Neural crest cell (in vitro differentiated cells): ENCODE data around the gene FAM217A. TPM values are rescaled to one million over a fixed set of nuclear protein-coding genes. Genes with fewer than 3 reads are reported as not detected.
A peak's percentile ranks its signal among the peaks of the same experiment; 100 is the strongest.

Experiments used
- DNase-seq: peaks from one replicate; pipeline ENCODE4 v3.0.0; 2021; ENCODE audit warnings: low read depth, mixed read lengths, low spot score
- H3K27ac Mint-ChIP-seq: one replicate; pipeline ENCODE4 v1.8.0; 2021; ENCODE audit warnings: mild to moderate bottlenecking, mixed read lengths; ENCODE audit not compliant: unreplicated experiment
- H3K27me3 Mint-ChIP-seq: 2 replicates; pipeline ENCODE4 v1.8.0; 2021; ENCODE audit warnings: low read depth, mild to moderate bottlenecking, mixed read lengths
- H3K36me3 Mint-ChIP-seq: 2 replicates; pipeline ENCODE4 v1.8.0; 2021; ENCODE audit warnings: low read depth, mild to moderate bottlenecking, mixed read lengths
- H3K4me1 Mint-ChIP-seq: 2 replicates; pipeline ENCODE4 v1.8.0; 2021; ENCODE audit warnings: mixed read lengths
- H3K4me3 Mint-ChIP-seq: one replicate; pipeline ENCODE4 v1.8.0; 2021; ENCODE audit warnings: mild to moderate bottlenecking, mixed read lengths
- H3K9me3 Mint-ChIP-seq: 2 replicates; pipeline ENCODE4 v1.8.0; 2021; ENCODE audit warnings: mixed read lengths
- total RNA-seq: library from RNA; stranded (reverse); gene quantifications from 2 replicates; pipeline ENCODE4 v1.2.1, GENCODE V29; 2021
- TF ChIP-seq, protein P1 (sequence below): fragments of 200-600 bp; sonication (generic); conservative IDR thresholded peaks from 2 replicates; pipeline ENCODE4 v1.5.0; 2021; ENCODE audit warnings: antibody characterized with exemption, mild to moderate bottlenecking

The FAM217A gene
- total RNA-seq, 1 donor from 2014 or later: not detected

DNA sequence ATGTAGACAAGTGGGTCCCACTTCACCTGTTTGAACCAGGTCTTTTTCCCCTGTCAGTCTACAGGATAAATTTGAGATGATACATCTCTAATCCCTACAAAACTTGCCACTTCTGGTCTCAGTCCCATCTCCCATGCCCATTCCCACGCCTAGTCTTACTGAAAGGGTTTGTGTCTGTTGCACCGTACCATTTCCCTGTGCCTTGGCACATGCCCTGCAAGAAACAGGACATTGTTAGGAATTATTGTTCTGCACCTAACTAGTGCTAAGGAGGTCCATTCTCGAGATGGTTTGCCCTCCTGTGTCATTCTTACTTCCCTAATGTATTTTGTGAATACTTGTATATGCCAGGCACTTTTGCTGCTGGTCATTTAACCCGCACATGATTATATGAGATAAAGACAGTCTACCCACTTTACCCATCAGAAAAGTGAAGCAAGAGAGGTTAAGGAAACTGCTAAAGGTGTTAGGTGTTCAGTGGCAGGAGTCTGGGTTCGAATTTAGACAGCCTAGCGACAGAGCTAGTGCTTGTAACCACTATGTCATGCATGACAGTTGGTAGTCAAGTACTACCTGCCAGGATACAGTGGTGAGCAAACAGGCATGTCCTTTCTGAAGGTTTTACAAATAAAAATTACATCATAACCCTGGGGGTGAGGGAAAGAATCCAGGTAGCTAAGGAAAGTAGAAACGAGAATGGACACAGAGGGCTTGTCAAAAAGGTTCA lies 12.7 kb downstream of the FAM217A start:
- Mint-ChIP-seq H3K27me3 (no peaks in the 10 kb centered on the region), H3K9me3 (no peaks in the 10 kb centered on the region), H3K4me1 (no peaks in the 10 kb centered on the region), H3K4me3 (no peak overlapping the region), H3K27ac (no peak overlapping the region), H3K36me3 (peaks cover 7% of the 10 kb centered on the region)
- TF ChIP-seq, protein P1, sequence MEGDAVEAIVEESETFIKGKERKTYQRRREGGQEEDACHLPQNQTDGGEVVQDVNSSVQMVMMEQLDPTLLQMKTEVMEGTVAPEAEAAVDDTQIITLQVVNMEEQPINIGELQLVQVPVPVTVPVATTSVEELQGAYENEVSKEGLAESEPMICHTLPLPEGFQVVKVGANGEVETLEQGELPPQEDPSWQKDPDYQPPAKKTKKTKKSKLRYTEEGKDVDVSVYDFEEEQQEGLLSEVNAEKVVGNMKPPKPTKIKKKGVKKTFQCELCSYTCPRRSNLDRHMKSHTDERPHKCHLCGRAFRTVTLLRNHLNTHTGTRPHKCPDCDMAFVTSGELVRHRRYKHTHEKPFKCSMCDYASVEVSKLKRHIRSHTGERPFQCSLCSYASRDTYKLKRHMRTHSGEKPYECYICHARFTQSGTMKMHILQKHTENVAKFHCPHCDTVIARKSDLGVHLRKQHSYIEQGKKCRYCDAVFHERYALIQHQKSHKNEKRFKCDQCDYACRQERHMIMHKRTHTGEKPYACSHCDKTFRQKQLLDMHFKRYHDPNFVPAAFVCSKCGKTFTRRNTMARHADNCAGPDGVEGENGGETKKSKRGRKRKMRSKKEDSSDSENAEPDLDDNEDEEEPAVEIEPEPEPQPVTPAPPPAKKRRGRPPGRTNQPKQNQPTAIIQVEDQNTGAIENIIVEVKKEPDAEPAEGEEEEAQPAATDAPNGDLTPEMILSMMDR: no peak
- no peak for DNase-seq

DNA sequence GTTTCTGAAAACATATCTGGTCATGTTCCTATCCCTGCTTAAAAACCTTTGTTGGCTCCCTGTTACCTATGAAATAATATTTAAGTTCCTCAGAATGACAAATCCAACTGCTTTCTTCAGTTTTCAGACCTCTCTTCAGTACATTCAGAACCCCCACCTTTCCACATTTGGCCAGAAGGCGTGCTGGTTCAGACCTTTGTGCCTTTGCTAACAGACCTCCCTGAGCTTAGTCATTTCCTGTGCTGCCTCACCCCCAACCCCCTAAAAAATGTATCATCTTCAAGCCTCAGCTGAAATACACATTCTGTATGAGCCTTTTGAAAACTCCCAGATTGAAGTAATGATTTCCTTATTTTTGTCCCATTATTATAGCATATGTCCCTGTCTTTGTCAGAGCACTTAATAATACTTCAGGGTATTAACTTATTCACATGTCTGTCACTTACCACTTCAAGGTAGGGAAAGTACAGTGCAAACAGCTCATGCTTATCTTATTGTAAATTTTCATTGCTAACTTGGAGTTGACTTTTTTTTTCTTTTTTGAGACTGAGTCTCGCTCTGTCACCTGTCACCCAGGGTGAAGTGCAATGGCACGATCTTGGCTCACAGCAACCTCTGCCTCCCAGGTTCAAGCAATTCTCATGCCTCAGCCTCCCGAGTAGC lies 19.7 kb downstream of the FAM217A start:
- Mint-ChIP-seq H3K36me3 (peaks cover 9% of the 10 kb centered on the region), H3K27me3 (no peaks in the 10 kb centered on the region), H3K27ac (no peak overlapping the region), H3K4me1 (peaks cover 3% of the 10 kb centered on the region), H3K9me3 (no peaks in the 10 kb centered on the region), H3K4me3 (no peak overlapping the region)
- DNase-seq: no peak
- TF ChIP-seq, protein P1: no peak

DNA sequence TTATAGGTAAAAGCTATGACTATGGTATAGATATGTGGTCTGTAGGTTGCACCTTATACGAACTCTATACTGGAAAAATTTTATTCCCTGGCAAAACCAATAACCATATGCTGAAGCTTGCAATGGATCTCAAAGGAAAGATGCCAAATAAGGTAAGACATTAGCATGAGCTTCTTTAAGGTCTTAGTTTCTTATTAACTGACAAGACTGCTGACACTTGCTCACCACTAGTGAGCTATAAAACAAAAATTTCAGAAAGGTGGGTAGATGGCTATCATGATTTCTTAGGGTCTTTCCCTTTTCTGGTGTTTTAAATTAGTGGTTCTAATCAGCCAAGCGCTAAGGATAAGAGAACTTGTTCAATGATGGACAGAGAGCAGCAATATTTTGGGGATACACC lies 21.9 kb downstream of the FAM217A start:
- no peak overlapping the region for H3K27ac Mint-ChIP-seq
- no peak overlapping the region for H3K4me3 Mint-ChIP-seq
- peaks cover 3% of the 10 kb centered on the region for H3K4me1 Mint-ChIP-seq
- no peak for DNase-seq
- TF ChIP-seq, protein P1: no peak
- H3K27me3 Mint-ChIP-seq: no peaks in the 10 kb centered on the region
- H3K9me3 Mint-ChIP-seq: no peaks in the 10 kb centered on the region
- H3K36me3 Mint-ChIP-seq: peaks cover 14% of the 10 kb centered on the region

DNA sequence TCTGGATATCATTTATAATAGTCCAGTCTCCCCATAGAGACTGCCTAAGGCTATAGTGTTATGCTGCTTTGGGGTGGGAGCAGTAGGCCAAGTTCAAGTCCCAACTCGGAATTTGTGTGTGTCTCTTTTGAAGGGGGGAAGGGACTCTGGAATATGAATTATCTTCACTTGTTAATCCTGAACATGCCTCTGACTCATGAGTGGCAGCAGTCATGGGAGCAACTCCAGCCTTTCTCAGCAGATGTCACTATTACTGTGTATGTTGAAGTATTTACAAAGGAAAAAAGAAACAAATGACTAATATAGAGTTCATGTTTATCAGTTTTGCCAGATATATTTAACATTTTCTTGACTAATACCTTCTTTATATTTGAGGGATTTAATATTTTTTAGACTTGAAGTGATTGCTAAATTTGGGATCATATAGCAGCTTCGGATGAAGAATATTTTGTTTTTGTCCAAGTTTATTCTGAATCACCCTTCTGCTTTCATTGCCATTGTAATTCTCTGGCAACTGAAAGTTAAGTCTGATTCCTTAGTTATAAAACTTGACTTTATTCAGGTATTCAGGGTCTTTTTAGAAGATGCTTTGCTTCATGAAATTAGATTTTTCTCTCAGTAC lies 23.4 kb downstream of the FAM217A start:
- no peaks in the 10 kb centered on the region for H3K27me3 Mint-ChIP-seq
- no peak for DNase-seq
- no peak overlapping the region for H3K27ac Mint-ChIP-seq
- TF ChIP-seq, protein P1: peak; percentile 65
- no peaks in the 10 kb centered on the region for H3K9me3 Mint-ChIP-seq
- peaks cover 3% of the 10 kb centered on the region for H3K4me1 Mint-ChIP-seq
- peaks cover 15% of the 10 kb centered on the region for H3K36me3 Mint-ChIP-seq
- H3K4me3 Mint-ChIP-seq: no peak overlapping the region

DNA sequence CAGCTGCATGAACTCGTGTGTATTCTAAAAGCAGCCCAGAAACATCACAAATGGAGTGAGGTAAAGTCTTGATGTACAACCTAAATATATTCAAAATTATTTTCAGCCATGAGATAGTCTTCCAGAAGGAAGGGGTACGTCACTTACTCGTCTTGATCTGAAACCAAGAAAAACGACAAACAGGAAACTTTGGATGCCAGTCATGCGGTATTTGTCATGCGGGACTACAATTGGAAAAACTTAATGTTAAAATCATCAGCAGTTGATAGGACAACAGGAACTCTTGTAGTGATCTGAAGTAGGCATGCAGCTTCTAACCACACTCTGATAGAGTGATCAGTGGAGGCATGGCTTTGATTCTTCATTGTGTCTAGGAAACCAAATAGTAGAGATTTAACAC lies 29.7 kb downstream of the FAM217A start:
- Mint-ChIP-seq H3K27me3 (no peaks in the 10 kb centered on the region), H3K9me3 (no peaks in the 10 kb centered on the region), H3K4me3 (no peak overlapping the region), H3K27ac (no peak overlapping the region), H3K36me3 (peaks cover 22% of the 10 kb centered on the region), H3K4me1 (no peaks in the 10 kb centered on the region)
- TF ChIP-seq, protein P1: no peak
- no peak for DNase-seq
